ENCODE data around the gene KCNG2. TPM values are rescaled to one million over a fixed set of nuclear protein-coding genes. Genes with fewer than 3 reads are reported as not detected.

Gene KCNG2
- polyA plus RNA-seq, 1 of the 3 experiments (the other 2 are of a cell fraction) = not detected

DNA sequence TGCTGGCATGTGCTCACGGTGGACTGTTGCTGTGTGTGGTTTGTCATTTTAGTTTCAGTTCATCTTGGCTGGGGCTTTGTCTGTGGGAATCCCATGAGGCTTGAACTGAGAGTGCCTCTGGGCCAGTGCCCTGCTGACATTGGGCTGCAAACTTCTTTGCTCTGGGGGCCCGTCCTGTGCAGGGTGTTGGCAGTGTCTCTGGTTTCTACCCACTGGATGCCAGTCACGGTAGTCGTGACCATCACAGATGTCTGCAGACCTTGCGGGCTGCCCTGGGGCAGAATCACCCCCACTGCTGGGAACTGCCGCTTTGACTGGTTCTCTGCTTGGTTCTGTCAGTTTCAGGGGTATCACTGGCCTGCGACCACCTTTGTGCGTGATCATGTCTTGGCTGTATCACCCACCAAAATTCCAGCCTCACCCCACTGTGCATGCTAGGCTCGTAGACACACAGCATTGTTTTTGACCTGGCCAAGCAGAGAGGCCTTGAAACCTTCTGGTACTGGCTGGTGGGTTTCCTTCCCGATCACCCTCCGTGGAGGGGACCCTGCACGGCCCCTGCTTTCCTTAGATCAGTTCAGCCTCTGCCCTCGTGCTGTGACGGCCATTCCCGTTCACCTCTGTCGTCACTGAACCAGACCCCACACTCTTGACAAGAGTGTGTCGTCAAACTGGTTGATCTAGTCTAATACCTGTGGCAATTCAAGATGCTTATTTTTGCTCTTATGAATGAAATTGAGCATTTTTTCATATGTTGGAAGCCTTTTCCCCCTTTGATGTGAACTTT is 57.6 kb downstream of the KCNG2 start:
- DNase-seq = no peak
- Histone ChIP-seq H2AFZ (ENCODE audit: low read depth) (no peak overlapping the region), H3K9ac (no peak overlapping the region), H3K4me1 (ENCODE audit: control insufficient read depth in 1 of 2, insufficient read depth in 2 of 2, low read depth in 1 of 2, low read length in 1 of 2) (peaks cover 0 to 2% of the 10 kb centered on the region in 2 experiments; a peak in 1 of 4 replicates), H3K27ac (ENCODE audit: low read depth in 2 of 2, low read length in 1 of 2) (no peak overlapping the region), H3K4me2 (peak overlapping the region; percentile 62; the same call in 1 of the 2 replicates), H3K79me2 (ENCODE audit: insufficient read depth) (no peaks in the 10 kb centered on the region), H3K4me3 (ENCODE audit: low read depth in 2 of 2, low read length in 1 of 2) (0 out of 4 replicates have a peak overlapping the region, but pooled peaks of 1 of the 2 experiments have one; percentile 40), H3K9me2 (no peaks in the 10 kb centered on the region), H4K20me1 (ENCODE audit: insufficient read depth) (no peaks in the 10 kb centered on the region), H3F3A (replicated peaks; ENCODE audit: insufficient read depth) (no peaks in the 10 kb centered on the region), H3K36me3 (replicated peaks in 1 of 2; ENCODE audit: control insufficient read depth in 1 of 2, insufficient read depth in 2 of 2, low read length in 1 of 2) (no peaks in the 10 kb centered on the region), H3K27me3 (ENCODE audit: insufficient read depth) (peaks cover 63% of the 10 kb centered on the region), H3K9me3 (no peaks in the 10 kb centered on the region)
- WGBS (ENCODE audit: low lambda C conversion rate) = 16% methylated on average over 14 of the region's 17 CpGs
- no peak for TF ChIP-seq REST (IDR thresholded peaks at IDR 0.05; ENCODE audit: low read depth, low read length)
- TF ChIP-seq EZH2phosphoT487 (IDR thresholded peaks at IDR 0.05; ENCODE audit: borderline replicate concordance, low read depth) = no peak
- TF ChIP-seq ELF1 (IDR thresholded peaks at IDR 0.05) = no peak
- no peak for TF ChIP-seq NRF1 (IDR thresholded peaks at IDR 0.05; ENCODE audit: low read depth, low read length)
- TF ChIP-seq TAF1 (IDR thresholded peaks at IDR 0.05; ENCODE audit: borderline replicate concordance, low read depth, low read length) = no peak
- TF ChIP-seq IRF3 (IDR thresholded peaks at IDR 0.05; ENCODE audit: low read depth, low read length) = no peak
- no peak for TF ChIP-seq EP300 (IDR thresholded peaks at IDR 0.05; ENCODE audit: borderline replicate concordance in 1 of 2, low read depth in 1 of 2, low read length in 1 of 2)
- TF ChIP-seq GATA2 (CRISPR knock-in tag; IDR thresholded peaks at IDR 0.05) = no peak
- no peak for TF ChIP-seq POLR2AphosphoS5 (IDR thresholded peaks at IDR 0.05; ENCODE audit: low read depth, low read length)
- CTCF ChIA-PET = no interaction called here
- POLR2A ChIA-PET = no interaction called here

All from SK-N-SH (cell line).